HuH-7.5 (cell line): ENCODE measurements around the gene TEX36.
"Not testable (repeated sequence)": the region's sequence is repeated elsewhere in the genome, so short reads cannot be mapped to it uniquely, and the experiment has no call there.

Experiments
- DNase-seq: peaks from one replicate; pipeline ENCODE4 v3.0.0; 2011; ENCODE audit warnings: low spot score

TEX36 gene

DNA sequence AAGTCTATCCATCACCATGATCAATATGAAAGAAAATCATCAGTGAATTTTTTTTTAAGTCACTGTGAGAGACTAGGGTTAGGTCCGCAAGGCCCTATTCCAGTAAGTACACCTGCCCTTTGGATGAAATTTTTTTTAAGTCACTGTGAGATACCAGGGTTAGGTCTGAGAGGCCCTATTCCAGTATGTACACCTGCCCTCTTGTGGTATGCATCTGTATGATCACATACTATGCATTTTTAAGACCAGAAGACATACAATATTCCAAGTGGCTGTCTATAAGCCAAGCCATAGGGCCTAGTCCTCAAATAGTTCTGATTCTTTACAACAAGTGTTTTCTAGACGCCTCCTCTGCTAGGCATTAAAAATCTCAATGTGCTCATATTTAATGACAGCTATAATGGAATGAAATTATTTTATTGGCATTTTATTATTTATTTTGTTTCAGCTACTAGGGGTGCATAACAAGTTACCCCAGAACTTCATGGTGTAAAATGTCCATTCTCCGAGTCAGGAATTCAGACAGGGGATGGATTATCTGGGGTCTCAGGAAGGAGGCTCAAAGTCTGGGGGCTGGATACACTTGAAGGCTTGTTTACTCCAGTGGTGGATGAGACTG, 53.1 kb downstream of the TEX36 start:
- DNase-seq, result peak; percentile 21

- no peak for DNase-seq
Observed at GRCh38 chr10:125628104-125629049, 54.6 kb downstream of the TEX36 start.

GRCh38 chr10:125627646-125628045, 55.3 kb downstream of the TEX36 start:
- DNase-seq, result no peak

- DNase-seq, result no peak
Observed at GRCh38 chr10:125626671-125627070, 56.3 kb downstream of the TEX36 start.

DNA sequence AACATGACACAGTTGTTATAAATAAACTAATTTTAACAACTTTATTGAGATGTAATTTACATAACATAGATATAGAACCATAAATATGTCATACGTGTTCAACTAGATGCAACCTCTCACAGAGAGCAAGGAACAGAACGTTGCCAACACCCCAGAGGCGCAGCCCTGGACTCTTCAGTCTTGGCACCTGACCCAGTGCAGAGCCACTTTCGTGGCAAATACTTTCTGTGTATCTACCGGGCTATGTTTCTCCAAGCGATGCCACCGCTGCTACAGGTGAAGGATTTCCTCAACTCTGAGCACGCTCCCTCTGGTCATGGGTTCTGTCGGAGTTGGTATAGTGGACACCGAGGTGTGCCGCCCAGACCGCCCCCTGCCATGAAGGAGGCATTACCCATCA, 57.4 kb downstream of the TEX36 start:
- no peak for DNase-seq

- DNase-seq, result no peak
Observed at GRCh38 chr10:125624800-125625199, 58.2 kb downstream of the TEX36 start.

DNA sequence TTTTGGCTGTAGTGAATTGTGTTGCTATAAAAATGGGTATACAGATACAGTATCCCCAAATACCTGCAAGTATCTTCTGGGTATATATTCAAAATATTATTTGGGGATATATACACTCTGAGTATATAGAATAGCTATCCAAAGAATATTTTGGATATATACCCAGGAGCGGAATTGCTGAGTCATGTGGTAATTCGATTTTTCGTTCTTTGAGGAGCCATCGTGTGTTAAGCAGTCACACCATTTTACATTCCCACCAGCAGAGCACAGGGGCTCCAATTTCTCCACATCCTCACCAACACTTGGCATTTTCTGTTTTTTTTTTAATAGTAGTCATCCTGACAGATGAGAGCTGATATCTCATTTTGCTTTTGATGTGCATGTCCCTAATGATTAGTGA, 61.9 kb downstream of the TEX36 start:
- DNase-seq, result no peak

DNA sequence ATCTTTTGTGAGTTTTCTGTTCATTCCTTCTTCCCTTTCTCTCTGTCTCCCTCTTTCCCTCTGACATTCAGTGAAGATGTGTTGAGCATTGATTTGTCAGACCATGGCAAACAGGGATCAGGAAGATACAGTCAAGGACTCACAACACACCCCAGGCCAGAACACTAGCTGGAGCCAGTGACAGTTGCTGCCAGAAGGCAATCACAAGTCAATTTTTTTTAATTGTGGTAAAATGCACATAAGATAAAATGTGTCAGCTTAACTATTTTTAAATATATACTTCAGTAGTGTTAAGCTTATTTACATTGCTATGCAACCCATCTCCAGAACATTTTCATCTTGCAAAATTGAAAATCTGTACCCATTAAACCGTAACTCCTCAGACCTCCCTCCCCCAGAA, 62.6 kb downstream of the TEX36 start:
- no peak for DNase-seq

DNA sequence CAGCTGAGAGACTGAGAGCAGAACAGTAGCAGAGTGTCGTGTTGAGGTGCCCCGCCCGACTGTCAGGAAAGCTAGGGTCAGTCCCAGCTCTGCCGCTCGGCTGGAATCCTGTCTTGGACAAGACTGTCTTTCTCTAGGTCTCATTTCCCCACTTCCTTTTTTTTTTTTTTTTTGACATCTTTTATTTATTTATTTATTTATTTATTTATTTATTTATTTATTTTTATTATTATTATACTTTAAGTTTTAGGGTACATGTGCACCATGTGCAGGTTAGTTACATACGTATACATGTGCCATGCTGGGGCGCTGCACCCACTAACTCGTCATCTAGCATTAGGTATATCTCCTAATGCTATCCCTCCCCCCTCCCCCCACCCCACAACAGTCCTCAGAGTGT, 69.9 kb downstream of the TEX36 start:
- DNase-seq, result not testable (repeated sequence)

DNA sequence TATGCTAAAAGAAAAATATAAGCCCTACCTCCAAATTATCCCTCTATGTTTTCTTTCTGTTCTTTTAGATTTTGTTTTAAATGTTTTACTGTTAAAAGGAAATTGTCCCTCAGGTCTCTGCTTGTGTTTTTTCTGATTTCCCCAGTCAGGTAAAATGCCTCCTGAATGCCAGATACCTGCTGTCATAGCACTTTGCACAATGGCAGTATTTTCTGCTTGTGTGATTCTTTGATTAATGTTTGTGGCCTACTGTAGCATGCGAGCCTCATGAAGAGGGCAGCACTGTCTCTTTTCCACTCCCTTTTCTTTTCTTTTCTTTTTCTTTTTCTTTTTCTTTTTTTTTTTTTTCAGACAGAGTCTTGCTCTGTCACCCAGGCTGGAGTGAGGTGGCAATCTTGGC, 71.2 kb downstream of the TEX36 start:
- DNase-seq, result no peak

DNA sequence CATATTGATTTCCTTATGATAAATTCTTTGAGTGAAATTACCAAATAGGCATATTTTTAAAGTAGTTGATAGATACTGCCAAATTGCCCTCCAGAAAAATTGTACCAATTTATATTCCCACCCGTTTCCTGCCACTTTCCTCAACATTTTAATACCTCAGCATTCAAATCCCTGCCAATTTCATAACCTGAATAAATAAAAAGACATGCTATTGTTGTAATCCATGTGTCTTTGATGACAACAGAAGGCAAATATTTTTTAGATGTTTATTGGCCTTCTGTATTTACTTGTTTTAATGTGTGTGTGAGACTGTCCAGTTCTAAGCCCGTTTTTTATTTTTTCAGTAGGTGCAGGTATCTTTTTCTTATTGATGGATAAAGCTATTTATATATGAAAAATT, 71.7 kb downstream of the TEX36 start:
- DNase-seq, result no peak

- no peak for DNase-seq
Observed at GRCh38 chr10:125609859-125610258, 73.1 kb downstream of the TEX36 start.

DNA sequence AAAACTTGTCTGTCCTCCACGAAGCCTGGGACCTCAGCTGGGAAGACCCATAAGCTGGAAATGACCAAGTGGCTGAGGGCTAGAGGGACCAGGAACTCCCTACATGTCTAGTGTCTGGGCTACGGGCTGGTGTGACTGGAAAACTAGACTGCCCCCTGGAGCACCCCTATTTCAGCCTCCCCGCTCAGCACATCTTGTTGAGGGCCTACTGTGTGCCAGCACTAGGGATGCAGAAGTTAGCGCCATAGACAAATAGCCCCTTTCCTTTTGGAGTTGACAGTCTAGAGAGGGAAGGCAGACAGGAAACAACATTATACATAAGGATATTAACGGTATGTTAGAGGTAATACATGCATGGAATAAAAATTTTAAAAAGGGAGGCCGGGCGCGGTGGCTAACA, 74.5 kb downstream of the TEX36 start:
- no peak for DNase-seq

DNA sequence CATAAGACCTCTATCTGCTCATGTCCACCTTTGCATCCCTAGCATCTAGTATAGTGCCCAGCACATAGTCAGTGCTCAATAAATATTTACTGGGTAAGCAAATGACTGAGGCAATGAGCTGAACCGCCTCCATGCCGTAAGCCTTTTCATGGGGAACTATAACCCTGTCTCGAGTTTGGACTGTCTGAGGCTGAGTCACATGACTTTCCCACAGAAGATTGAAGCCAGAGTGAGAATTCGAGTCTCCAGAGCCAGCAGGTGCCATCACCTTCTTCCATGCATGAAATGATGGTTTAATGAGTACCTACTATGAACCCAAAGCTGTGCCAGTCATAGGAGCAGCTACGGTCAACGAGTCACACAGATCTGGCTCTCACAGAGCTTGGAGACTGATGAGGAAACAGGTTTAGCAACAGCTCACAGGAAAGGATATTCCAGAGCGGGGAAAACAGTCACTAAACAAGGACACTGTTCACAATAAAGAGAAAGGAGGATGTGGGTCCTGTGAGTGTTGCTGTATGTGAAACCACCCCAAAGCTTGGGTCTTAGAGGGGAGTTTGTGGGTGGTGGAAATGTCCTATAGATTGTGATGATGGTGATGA, 75.2 kb downstream of the TEX36 start:
- DNase-seq, result no peak

DNA sequence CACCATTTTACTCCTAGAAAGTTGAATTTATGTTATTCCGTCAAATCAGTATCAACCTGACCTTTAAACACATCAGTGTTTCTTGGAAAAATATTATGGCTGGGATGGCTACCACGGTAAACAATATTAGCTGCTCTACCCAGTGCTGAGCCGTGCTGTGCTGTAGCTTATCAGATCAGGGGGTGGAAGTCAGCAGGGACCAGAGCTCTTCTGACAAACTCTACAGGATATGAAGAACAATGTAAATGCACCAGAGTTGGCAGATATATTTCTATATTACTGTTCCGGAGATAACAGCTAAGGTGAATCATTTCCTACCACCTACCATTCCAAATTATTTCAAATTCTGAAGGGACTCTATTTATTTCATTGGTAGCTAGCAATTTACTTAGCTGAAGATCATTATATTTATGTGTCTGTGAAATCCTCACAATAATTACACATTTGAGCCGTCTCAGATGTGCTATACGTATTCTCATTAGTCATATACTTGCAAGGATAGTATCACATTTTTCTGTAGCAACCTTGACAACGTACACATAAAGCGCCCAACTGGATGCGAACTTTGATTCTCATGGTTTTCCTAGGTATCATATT, 76.5 kb downstream of the TEX36 start:
- no peak for DNase-seq
